ENCODE measurements around the gene CIDEA.

CIDEA gene

GRCh38 chr18:12314591-12315305 lies 60.6 kb downstream of the CIDEA start:
- DNase-seq (ENCODE audit: insufficient read length, low spot score): no peak
- FAIRE-seq: no peak

GRCh38 chr18:12315490-12315889 lies 61.3 kb downstream of the CIDEA start:
- FAIRE-seq (no peak), DNase-seq (ENCODE audit: insufficient read length, low spot score) (no peak)

DNA sequence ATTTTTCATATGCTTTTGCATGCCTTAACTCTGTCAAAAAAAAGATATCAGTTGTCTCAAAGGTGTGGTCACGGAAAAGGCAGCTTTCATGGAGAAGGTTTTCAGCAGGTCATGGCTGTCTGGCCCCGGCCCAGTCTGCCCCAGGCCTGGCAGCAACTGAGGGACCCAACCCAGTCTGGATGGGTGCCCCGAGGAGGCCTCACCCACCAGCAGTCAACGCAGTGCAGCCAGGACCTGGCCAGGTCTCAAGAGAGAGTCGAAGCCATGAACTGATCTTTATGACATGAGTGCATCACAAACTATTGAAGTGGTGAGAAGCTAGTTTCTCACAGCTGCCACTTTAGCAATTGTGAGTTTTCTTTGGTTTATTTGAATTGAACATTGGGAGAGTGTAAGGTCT lies 61.8 kb downstream of the CIDEA start:
- DNase-seq (ENCODE audit: insufficient read length, low spot score) (no peak), FAIRE-seq (no peak)

DNA sequence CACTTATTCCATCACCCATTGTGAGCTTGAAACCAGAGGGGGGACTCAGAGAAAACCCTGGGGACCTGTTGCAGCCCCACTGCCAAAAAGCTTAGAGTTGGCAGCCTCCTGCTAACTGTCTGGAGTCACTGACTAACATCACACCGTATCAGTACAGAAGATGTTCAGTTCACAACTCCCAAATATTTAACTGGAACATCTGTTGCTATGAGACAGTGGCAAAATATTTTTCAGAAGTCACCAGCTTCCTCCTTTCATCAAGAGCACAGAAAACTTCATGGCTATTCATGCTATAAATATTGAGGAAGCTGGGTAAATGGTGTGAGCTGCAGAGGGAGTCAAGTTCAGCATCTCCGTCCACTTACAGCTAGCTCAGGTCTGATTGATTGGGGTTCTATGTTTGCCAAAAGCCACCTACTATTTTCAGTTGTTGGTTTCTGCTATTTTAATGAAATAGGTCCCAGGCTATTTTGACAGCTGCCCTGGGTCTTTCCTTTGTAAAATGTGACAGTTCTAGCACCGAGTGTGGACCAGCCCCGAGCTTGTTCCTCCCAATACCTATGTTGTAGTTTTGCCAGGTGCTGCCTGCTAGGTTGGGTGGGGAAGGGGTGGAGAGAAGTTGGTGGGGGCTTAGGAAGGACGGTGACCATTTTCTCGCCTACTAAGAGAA lies 63.6 kb downstream of the CIDEA start:
- DNase-seq (ENCODE audit: insufficient read length, low spot score) (no peak), FAIRE-seq (peak; percentile 47)

GRCh38 chr18:12318334-12318697 lies 64.2 kb downstream of the CIDEA start:
- DNase-seq (ENCODE audit: insufficient read length, low spot score) (no peak), FAIRE-seq (no peak)

DNA sequence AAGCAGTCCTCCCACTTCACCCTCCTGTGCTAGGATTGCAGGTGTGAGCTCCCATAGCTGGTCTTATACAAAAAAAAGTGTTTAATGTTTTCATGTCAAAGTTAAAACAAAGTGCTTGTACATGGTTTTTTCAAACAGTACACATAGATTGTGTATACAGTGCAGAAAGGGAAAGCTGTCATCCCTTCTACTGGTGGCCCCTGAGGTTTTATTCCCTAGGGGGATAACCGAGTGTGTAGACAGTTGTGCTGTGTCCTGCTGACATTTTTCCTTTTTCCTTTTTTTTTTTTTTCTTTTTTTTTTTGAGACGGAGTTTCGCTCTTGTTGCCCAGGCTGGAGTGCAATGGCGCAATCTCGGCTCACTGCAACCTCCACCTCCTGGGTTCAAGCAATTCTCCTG lies 64.7 kb downstream of the CIDEA start:
- FAIRE-seq (no peak), DNase-seq (ENCODE audit: insufficient read length, low spot score) (no peak)

DNA sequence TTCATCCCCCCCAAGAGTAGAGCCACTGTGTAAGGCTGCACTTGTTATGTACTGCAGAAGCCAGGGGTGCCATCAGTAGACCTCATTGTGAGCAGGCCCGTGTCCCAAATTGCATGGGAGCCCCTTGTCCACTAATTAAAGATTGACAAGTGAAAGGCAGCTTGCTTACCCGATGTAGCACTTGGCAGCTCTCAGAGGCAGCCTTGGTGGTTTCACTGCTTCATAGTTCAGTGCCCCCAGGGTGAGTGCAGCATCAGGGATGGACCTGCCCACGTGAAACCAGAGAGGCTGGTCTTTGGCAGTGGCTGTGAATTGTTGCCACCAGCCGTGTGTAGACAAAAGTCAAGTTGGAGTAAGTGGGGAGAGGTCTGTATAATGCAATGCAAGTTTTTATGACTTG lies 67.2 kb downstream of the CIDEA start:
- FAIRE-seq: peak; percentile 77
- peak; percentile 53 for DNase-seq (ENCODE audit: insufficient read length, low spot score)

- no peak for FAIRE-seq
These were observed 71.0 kb downstream of the CIDEA start for GRCh38 chr18:12324991-12325725.

DNA sequence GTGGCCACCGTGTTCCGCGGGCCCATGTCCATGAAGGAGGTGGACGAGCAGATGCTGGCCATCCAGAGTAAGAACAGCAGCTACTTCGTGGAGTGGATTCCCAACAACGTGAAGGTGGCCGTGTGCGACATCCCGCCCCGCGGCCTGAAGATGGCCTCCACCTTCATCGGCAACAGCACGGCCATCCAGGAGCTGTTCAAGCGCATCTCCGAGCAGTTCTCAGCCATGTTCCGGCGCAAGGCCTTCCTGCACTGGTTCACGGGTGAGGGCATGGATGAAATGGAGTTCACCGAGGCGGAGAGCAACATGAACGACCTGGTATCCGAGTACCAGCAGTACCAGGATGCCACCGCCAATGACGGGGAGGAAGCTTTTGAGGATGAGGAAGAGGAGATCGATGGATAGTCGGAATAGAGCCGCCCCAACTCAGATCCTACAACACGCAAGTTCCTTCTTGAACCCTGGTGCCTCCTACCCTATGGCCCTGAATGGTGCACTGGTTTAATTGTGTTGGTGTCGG lies 71.6 kb downstream of the CIDEA start:
- FAIRE-seq: no peak
- no peak for DNase-seq (ENCODE audit: insufficient read length, low spot score)

More at GRCh38 chr18:12324991-12325725, 71.0 kb downstream of the CIDEA start:
- DNase-seq (ENCODE audit: insufficient read length, low spot score): no peak

DNA sequence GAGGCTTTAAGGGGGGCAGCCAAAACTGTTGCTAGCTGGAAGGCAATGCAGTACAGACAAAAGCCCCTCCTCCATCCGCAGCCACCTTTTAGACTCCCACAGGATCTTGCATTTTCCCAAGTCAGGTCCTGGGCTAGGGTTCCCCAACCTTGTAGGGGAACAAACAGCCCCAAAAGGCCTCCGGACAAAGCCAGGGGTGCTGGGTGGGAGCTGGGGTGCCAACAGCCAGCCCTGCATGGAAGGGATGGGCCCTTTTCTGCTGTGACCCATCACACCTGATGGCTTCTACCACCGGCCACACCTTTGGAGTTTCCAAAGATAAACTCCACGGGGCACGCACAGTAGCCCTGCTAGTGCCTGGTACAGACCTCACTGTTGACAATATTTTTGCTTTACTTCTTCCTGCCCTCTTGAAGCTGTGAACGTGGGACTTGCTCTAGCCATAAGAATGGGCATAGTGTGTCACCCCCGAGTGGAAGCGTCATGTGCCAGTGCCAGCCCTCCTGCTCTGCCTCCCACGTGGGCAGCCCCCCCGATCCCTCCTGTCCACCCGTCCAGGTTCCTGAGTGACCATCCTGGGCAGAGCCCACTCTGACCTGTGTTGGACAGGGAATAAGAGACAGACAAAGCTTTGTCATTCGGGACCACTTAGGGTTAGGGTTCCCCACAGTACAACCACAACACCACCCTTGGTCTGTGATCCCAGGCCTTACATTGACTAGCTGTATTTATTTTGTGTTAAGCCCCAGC lies 72.7 kb downstream of the CIDEA start:
- no peak for DNase-seq (ENCODE audit: insufficient read length, low spot score)
- FAIRE-seq: no peak
